GM23338 (cell line): Measurements from ENCODE around the gene FNDC3A.

Source experiments
- CREB1 ChIP-seq: fragments of 250-450 bp; sonication (Bioruptor Pico); IDR thresholded peaks from 2 replicates; pipeline ENCODE4 v1.5.0; 2020; ENCODE audit warnings: low read depth, mild to moderate bottlenecking, moderate library complexity
- EZH2 ChIP-seq: fragments of 200-600 bp; sonication (generic); IDR thresholded peaks from one replicate; pipeline ENCODE4 v1.8.0; 2017; ENCODE audit warnings: antibody characterized with exemption, mild to moderate bottlenecking, low read depth; ENCODE audit not compliant: unreplicated experiment
- EZH2phosphoT487 ChIP-seq: fragments of 200-600 bp; sonication (generic); IDR thresholded peaks from one replicate; pipeline ENCODE4 v1.8.1; 2018; ENCODE audit warnings: antibody characterized with exemption; ENCODE audit not compliant: unreplicated experiment
- JUNB ChIP-seq: IDR thresholded peaks from one replicate; pipeline ENCODE4 v1.6.1; 2016; ENCODE audit warnings: antibody characterized with exemption; ENCODE audit not compliant: unreplicated experiment
- POLR2AphosphoS5 ChIP-seq: IDR thresholded peaks from 2 replicates; pipeline ENCODE4 v1.6.1; 2016; ENCODE audit warnings: antibody characterized with exemption, low read depth
- STAT1 ChIP-seq: IDR thresholded peaks from one replicate; pipeline ENCODE4 v1.6.1; 2016; ENCODE audit warnings: antibody characterized with exemption; ENCODE audit not compliant: unreplicated experiment
- ZNF331 ChIP-seq: fragments of 250-450 bp; sonication (Bioruptor Pico); IDR thresholded peaks from 2 replicates; pipeline ENCODE4 v1.5.0; 2020; ENCODE audit warnings: low read depth, mild to moderate bottlenecking, moderate library complexity
- TF ChIP-seq, protein P1 (sequence below), 2 experiments: fragments of 200-600 bp in 1 of 2; sonication (generic) in 1 of 2; conservative IDR thresholded peaks; 2 replicates each; pipeline versions ENCODE4 v1.5.1 to v1.6.1; 2016 to 2017; ENCODE audit warnings: antibody characterized with exemption in 2 of 2, low read depth in 2 of 2, mild to moderate bottlenecking in 2 of 2, moderate library complexity in 1 of 2
- TF ChIP-seq, protein P2 (sequence below): IDR thresholded peaks from one replicate; pipeline ENCODE4 v1.6.1; 2018; ENCODE audit warnings: antibody characterized with exemption; ENCODE audit not compliant: unreplicated experiment
- TF ChIP-seq, protein P3 (sequence below): IDR thresholded peaks from 2 replicates; pipeline ENCODE4 v1.6.1; 2016; ENCODE audit warnings: antibody characterized with exemption
- TF ChIP-seq, protein P4 (sequence below): fragments of 250-450 bp; sonication (Bioruptor Pico); IDR thresholded peaks from 2 replicates; pipeline ENCODE4 v1.5.0; 2020; ENCODE audit warnings: mild to moderate bottlenecking, moderate library complexity

DNA sequence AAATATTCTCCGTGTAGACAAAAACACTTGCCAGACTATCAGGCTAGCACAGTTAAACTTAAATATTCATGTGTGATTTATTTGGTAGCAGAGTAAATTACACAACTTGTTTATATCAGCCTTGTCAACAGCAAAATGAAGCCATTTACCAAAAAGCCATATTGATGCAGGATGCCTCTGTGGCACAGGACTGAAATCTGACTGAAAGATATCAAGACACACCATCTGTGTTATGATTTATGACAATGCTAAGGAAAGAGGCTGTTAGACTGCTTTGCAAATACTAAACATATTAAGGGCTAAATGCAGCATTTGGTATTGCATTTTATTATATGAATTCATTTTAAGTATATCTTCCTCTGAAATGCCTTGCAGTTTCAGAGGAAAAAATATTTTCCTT lies 44.8 kb upstream of the FNDC3A start:
- TF ChIP-seq POLR2AphosphoS5: no peak
- TF ChIP-seq, protein P1, sequence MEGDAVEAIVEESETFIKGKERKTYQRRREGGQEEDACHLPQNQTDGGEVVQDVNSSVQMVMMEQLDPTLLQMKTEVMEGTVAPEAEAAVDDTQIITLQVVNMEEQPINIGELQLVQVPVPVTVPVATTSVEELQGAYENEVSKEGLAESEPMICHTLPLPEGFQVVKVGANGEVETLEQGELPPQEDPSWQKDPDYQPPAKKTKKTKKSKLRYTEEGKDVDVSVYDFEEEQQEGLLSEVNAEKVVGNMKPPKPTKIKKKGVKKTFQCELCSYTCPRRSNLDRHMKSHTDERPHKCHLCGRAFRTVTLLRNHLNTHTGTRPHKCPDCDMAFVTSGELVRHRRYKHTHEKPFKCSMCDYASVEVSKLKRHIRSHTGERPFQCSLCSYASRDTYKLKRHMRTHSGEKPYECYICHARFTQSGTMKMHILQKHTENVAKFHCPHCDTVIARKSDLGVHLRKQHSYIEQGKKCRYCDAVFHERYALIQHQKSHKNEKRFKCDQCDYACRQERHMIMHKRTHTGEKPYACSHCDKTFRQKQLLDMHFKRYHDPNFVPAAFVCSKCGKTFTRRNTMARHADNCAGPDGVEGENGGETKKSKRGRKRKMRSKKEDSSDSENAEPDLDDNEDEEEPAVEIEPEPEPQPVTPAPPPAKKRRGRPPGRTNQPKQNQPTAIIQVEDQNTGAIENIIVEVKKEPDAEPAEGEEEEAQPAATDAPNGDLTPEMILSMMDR (conservative IDR thresholded peaks at IDR 0.05; ENCODE audit: low read depth in 2 of 2): no peak
- TF ChIP-seq EZH2: no peak
- TF ChIP-seq, protein P2, sequence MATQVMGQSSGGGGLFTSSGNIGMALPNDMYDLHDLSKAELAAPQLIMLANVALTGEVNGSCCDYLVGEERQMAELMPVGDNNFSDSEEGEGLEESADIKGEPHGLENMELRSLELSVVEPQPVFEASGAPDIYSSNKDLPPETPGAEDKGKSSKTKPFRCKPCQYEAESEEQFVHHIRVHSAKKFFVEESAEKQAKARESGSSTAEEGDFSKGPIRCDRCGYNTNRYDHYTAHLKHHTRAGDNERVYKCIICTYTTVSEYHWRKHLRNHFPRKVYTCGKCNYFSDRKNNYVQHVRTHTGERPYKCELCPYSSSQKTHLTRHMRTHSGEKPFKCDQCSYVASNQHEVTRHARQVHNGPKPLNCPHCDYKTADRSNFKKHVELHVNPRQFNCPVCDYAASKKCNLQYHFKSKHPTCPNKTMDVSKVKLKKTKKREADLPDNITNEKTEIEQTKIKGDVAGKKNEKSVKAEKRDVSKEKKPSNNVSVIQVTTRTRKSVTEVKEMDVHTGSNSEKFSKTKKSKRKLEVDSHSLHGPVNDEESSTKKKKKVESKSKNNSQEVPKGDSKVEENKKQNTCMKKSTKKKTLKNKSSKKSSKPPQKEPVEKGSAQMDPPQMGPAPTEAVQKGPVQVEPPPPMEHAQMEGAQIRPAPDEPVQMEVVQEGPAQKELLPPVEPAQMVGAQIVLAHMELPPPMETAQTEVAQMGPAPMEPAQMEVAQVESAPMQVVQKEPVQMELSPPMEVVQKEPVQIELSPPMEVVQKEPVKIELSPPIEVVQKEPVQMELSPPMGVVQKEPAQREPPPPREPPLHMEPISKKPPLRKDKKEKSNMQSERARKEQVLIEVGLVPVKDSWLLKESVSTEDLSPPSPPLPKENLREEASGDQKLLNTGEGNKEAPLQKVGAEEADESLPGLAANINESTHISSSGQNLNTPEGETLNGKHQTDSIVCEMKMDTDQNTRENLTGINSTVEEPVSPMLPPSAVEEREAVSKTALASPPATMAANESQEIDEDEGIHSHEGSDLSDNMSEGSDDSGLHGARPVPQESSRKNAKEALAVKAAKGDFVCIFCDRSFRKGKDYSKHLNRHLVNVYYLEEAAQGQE: no peak
- TF ChIP-seq EZH2phosphoT487: no peak
- TF ChIP-seq ZNF331: no peak
- no peak for TF ChIP-seq STAT1
- TF ChIP-seq, protein P3, sequence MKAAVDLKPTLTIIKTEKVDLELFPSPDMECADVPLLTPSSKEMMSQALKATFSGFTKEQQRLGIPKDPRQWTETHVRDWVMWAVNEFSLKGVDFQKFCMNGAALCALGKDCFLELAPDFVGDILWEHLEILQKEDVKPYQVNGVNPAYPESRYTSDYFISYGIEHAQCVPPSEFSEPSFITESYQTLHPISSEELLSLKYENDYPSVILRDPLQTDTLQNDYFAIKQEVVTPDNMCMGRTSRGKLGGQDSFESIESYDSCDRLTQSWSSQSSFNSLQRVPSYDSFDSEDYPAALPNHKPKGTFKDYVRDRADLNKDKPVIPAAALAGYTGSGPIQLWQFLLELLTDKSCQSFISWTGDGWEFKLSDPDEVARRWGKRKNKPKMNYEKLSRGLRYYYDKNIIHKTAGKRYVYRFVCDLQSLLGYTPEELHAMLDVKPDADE: no peak
- TF ChIP-seq CREB1 (CRISPR knock-in tag): no peak
- TF ChIP-seq, protein P4, sequence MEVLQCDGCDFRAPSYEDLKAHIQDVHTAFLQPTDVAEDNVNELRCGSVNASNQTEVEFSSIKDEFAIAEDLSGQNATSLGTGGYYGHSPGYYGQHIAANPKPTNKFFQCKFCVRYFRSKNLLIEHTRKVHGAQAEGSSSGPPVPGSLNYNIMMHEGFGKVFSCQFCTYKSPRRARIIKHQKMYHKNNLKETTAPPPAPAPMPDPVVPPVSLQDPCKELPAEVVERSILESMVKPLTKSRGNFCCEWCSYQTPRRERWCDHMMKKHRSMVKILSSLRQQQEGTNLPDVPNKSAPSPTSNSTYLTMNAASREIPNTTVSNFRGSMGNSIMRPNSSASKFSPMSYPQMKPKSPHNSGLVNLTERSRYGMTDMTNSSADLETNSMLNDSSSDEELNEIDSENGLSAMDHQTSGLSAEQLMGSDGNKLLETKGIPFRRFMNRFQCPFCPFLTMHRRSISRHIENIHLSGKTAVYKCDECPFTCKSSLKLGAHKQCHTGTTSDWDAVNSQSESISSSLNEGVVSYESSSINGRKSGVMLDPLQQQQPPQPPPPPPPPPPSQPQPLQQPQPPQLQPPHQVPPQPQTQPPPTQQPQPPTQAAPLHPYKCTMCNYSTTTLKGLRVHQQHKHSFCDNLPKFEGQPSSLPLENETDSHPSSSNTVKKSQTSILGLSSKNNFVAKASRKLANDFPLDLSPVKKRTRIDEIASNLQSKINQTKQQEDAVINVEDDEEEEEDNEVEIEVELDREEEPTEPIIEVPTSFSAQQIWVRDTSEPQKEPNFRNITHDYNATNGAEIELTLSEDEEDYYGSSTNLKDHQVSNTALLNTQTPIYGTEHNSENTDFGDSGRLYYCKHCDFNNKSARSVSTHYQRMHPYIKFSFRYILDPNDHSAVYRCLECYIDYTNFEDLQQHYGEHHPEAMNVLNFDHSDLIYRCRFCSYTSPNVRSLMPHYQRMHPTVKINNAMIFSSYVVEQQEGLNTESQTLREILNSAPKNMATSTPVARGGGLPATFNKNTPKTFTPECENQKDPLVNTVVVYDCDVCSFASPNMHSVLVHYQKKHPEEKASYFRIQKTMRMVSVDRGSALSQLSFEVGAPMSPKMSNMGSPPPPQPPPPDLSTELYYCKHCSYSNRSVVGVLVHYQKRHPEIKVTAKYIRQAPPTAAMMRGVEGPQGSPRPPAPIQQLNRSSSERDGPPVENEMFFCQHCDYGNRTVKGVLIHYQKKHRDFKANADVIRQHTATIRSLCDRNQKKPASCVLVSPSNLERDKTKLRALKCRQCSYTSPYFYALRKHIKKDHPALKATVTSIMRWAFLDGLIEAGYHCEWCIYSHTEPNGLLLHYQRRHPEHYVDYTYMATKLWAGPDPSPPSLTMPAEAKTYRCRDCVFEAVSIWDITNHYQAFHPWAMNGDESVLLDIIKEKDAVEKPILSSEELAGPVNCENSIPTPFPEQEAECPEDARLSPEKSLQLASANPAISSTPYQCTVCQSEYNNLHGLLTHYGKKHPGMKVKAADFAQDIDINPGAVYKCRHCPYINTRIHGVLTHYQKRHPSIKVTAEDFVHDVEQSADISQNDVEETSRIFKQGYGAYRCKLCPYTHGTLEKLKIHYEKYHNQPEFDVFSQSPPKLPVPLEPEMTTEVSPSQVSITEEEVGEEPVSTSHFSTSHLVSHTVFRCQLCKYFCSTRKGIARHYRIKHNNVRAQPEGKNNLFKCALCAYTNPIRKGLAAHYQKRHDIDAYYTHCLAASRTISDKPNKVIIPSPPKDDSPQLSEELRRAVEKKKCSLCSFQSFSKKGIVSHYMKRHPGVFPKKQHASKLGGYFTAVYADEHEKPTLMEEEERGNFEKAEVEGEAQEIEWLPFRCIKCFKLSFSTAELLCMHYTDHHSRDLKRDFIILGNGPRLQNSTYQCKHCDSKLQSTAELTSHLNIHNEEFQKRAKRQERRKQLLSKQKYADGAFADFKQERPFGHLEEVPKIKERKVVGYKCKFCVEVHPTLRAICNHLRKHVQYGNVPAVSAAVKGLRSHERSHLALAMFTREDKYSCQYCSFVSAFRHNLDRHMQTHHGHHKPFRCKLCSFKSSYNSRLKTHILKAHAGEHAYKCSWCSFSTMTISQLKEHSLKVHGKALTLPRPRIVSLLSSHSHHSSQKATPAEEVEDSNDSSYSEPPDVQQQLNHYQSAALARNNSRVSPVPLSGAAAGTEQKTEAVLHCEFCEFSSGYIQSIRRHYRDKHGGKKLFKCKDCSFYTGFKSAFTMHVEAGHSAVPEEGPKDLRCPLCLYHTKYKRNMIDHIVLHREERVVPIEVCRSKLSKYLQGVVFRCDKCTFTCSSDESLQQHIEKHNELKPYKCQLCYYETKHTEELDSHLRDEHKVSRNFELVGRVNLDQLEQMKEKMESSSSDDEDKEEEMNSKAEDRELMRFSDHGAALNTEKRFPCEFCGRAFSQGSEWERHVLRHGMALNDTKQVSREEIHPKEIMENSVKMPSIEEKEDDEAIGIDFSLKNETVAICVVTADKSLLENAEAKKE (CRISPR knock-in tag): no peak
- no peak for TF ChIP-seq JUNB
